DMS53 treated with DMSO at 0.1 percent for 48 hours (cell line): ENCODE measurements around the gene PRSS38.
A peak's percentile ranks its signal among the peaks of the same experiment; 100 is the strongest.

Experiments used
- DNase-seq: peaks from one replicate; lab custom pipeline; 2025; ENCODE audit not compliant: unreplicated experiment; lab: John Stamatoyannopoulos, UW

Gene PRSS38

DNA sequence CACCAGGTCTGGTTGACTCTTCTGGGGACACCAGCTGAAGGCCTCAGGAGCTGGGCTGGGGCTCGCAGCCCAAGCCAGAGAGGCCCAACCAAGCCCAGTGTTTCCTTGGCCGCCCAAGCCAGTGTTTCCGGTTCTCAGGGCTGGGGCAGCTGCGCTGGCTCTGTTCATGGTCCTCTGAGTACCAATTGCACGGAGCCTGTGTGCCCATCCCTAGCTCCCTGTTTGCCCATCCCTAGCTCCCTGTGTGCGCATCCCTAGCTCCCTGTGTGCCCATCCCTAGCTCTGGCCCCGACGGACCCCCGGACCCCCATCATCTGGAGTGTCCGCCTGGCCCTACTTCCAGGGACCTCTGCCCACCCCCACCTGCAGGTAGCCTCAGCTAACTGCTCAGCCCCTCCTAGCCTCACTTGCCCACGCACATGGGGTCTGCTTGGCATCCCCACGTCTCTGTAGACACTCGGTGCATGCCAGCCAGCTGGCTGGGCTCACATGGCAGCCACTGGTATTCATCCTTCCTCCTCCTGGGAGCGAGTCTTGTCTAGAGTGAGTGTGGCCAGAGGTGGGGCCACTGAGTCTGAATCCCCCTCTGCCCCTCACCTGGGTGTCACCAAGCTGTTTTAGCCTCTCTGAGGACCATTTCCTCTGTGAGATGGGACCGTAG lies 68.3 kb downstream of the PRSS38 start:
- DNase-seq, result no peak

DNA sequence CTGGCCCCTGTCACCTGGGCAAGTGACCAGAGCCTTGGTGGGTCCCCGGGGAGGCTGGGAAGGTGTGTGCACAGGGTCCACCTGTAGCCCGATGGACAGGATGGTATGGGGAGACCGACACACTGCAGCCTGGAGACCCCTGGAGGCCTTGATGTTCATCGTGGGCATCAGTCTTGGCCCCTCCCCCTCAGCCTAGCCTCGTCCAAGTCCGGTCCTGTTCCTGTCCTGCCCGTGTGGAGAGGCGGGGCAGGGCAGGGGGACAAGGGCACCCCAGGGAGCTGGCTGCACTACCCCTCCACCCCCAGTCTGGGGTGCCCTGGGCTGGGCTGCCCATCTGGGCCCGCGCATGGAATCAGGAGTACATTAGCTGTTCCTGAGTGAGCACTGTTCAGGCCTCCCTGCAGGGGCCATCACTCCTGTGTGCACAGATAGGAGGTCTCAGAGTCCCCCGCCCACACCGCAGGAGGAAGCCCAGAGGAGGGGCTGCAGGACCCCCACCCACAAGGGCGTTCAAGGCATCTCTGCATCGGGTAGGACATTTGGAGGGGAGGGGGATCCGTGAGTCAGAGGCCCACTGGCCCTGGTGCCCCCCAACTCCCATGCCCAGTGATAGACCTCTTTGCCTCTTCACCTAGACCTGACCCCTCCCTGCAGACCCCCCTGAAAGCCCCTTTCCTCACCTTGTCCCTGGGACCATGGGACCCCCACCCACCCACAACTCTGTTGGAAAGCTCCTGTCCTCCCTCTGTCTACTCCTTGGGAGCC lies 69.1 kb downstream of the PRSS38 start:
- no peak for DNase-seq

DNA sequence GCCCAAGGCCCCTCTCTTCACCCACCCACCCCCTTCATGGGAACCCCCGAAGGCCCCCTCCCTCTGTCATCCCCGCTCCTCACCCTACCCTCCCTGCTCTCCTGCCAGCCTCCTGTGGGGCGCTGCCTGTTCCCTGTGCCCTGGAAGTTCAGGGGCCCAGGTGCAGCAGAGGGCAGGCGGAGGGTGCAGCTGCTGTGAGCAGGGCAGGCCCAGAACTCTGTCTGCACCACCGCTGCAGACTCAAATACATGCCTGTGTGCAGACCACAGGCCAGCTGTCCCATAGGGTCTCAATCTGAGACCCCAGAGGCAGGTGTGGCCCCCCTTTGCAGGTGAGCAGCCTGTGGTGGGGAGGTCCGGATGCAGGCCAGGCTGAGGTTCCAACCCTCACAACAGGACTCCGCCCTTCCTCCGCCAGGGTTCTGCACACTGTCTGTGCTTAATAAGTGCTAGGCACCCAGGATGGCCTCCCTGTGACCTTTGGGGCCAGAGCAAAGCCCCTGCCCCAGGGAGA lies 69.7 kb downstream of the PRSS38 start:
- DNase-seq, result no peak

DNA sequence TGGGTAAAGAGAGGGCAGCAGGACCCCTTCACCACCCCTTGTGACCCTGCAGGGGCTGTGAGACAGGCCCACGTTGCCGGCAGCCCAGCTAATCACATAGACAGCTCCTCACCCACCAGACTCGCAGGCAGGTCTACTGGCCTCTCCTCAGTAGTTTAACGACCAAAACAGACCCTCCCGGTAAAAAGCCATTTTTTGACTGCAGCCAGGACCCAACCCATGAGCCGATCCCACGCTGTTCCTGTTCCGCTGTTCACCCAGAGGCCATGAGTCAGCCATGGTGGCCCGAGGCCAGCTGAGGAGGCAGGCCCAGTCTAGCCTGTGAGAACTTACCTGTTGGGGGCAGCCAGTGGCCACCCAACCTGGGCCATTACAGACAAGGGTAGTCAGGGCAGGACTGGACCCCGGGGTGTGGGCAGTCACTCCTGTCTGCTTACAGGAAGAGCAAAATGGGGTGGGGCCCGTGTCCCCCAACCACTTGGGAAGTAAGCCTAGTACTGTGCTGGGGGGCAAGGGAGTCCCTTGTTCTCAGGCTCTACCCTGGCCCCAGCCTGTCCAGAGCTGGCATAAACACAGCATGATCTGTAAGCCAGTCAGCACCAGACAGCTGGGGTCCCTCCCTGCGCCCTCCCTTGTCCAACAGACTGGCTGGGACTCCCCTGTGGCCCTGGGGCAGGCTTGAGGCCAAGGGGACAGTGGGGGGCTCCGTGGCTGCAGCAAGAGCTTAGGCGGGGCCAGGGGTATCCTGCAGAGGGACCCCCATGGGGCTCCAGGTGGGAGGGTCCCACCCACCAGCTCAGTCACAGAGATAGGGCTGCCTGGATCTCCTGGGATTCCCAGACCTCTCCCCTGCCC lies 70.4 kb downstream of the PRSS38 start:
- no peak for DNase-seq

DNA sequence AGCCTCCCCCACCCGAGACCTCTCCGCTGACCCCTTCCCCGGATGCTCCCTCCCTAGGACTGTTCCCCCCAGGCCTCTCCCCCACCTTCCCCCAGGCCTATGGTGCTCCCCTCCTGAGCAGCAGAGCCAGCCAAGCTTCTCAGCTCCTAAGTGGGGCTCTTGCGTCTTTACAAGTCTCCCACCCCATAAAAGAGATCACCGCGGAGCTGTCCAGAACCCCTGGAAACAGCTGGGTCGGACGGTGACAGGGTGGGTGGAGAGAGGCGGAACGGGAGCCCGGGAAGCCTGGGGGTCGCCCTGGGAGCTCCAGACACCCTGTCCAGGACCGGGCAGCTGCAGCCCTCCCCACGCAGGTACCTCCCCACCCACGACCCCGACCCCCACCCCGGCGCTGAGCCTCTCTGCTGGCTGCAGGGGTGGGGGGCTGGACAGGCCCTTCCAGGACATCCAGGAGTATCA lies 71.1 kb downstream of the PRSS38 start:
- DNase-seq, result no peak

DNA sequence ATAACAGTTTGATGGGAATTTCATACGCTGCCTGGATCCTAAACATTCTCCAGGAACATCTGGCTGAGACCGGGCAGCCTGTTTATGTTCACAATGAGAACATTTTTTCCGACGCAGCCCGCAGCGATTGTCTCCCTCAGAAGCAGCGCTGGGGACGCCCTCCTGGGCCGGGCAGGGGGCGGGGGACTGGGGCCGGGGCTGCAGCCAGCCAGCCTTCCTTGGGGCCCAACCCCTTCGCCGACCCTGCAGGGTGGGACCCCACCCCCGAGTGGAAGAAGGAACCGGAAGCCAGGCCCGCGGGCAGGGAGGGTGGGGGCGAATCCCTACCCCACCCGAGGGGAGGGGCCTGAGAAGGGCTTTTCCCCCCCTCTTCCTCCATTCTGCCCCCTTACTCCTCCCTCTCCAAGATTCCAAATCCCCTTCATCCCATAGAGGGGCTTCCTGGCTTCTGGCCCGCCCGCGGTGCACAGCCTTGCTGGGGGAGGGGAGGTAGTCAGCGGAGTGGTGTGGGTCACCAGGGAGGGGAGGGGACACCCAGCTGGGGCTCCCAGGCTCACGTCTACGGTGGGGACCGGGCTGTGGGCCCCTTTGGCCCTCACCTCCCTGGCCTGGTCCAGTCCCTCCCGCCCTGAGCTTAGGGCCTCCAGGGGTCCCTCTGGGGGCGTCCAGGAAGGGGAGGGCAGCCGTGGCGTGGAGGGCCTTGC lies 71.7 kb downstream of the PRSS38 start:
- DNase-seq, result no peak

DNA sequence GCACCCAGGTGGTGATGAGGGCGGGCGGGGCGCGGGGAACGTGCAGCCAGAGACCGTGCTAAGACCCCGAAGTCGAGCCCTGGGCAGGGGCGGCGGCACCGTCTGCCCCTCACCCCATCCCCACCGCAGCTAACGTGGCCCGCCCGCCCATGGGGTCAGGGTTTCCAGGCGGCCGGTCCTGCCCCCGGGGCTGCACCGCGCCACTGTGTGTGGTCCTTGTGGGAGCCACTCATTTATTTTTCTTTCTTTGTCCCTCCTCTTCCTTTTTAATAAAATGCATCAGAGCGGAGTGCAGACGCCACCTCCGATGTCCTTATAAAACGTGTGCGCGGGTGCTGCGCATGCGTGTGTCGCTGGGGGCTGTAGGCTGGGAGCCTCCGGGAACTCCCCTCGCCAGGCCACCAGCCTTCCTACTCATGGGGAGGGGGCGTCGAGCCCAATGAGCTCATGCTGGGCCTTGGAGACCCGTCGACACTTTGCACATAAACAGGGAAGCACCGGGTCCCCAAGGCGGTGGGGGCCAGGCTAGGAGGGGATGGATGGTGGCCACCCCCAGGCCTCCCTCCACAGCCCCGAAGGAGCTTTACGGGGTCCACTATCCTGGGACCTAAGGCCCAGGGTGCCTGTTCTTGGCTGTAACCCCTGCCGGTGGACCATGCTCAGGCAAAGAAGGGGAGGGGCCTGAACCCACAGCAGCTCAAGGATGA lies 72.4 kb downstream of the PRSS38 start:
- DNase-seq, result no peak

DNA sequence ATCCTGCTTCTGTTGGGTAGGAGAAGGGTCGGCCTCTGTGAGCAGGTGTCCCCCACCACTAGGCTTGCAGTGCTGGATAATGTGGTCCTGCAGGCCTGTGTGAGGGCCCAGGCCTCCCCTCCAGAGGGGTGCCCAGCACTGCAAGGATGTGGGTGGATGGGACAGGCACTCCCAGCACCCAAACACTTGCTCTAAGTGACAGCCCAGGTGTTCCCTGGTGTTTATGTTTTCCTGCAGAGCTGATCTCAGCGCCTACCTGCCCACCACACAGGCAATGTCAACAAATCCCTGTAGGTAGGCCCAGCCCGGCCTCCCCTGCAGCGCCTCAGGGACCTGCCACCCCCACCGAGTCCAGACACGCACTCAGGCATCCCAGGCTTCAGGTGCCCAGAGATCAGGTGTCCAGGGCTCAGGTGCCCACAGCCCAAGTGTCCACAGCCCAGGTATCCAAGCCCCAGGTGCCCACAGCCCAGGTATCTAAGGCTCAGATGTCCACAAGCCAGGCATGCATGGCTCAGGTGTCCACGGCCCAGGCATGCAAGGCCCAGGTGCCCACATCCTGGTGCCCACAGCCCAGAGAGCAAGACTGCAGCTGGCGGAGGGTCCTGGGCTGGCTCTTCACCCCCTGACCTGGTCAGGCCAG lies 73.0 kb downstream of the PRSS38 start:
- DNase-seq, result no peak

DNA sequence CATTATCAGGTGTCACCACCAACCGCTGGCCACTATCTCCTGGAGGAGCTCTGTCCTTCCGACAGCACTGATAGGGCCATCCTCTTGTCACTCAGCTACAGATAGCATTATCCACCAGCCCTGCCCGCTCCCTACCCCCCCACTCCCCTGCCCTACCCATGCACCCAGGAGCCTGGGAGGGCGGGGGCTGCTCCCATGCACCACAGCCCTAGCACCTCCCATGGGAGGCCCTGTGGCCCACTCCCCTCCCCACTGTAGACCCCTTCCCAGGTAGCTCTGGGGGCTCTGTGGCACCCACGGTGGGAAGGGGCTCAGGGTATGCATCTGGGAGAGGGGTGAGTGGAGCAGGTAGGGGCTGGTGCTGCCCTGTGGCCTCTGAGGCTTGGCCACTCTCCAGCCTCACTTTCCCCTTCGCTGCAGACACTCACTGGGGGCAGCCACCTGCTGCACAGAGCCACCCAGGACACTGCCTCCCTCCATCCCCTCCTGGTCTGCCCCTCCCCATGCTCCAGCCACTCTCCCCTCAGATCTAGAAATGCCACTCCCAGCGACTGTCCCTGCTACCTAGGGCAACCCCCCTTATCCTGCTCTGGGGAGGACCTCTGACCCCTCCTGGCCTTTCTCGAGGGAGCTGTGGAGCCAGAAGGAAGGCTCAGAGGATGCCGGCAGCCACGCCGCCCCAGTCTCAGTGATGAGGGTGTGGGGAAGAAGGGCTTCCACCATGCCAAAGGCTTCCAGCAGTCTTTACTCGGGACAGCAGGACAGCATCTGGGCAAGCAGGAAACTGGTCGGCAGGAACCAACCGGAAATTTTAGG lies 73.8 kb downstream of the PRSS38 start:
- DNase-seq, result no peak

DNA sequence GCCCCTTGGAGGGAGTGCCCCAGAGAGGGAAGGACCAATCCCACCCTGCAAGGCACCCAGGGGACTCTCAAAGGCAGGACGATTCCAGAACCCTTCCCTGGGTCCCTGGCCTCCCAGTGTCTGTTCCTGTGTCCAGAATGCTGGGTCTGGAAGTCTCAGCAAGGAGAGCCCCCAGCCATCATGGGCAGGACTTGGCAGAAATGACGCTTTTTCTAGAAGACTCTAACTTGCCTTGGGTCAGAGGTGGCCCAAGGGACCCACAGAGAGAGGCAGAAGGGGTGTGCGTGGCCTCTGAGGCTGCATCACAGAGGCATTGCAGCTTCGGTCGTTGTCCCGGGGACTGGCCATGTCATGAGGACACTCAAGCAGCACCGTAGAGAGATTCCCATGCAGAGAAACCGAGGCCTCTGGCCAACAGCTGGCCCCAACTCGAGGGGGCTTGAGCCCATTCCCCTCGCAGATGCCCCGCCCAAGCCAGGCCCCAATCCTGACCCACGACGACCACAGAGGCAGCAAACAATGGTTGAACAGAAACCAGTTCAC lies 74.5 kb downstream of the PRSS38 start:
- no peak for DNase-seq

DNA sequence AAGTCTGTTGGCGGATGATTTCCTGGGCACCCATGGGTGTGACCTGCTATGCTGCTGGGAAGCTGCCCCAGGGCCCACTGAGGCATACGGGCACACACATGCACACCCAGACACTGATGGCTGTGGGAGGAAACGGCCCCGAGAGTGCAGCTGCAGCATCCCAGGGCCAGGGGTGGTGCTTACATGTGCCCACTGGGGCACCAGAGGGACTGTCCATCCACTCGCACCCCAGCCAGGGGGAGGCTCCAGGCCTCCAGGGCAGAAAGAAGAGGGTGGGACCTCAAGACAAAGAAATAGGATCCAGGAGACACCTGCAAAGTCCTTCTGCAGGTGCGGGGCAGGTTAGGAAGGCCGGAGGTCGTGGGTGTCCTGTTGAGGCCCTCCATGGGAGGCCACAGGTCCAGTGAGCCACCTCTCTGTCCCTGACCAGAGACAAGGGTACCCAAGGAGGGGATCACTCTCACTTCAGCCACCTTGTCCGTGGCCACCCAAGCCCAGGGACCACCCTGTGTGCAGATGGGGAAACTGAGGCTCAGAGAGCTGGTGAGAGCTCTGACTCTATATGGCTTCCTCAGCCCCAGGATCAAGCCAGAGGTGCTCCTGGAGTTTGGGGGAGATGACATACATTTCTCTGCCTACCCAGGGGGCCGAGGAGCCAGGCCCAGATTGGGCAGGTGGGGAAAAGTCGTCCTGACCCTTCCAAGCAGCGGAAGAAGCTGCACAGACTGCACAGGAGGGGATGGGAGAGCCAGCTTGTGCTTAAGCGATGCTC lies 75.2 kb downstream of the PRSS38 start:
- no peak for DNase-seq

DNA sequence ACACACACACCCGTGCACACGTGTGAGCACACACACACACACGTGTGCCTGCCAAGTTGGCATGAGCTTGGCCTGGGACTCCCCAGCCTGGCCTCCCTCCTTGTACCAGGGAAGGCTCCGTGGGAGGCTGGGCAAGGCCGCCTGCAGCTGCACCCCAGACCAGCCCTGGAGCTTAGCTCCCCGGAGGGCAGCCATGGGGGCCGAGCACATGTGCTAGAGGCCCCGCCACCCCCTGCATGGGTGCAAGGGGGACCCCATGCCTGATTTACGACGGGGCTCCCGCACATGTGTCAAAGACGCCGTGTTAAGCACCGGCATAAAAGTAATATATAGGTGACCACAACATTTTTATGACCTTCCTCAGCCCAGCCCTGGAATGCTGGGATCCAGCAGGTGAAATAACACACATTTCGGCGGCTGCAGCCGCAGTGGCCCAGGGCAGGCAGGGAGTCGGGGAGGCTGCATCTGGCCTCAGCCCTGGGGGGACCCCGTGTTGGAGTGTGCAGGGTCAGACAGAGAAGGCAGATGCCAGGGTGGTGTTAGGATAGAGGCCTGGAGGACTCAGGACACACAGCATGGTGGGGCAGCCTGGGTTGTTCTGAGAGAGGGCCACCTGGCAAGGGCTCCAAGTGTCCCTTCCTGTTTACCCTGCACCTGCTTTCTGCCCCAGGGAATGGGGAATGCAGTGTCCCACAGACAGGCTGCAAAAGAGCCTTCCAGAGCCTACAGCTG lies 75.9 kb downstream of the PRSS38 start:
- DNase-seq, result peak; percentile 42

DNA sequence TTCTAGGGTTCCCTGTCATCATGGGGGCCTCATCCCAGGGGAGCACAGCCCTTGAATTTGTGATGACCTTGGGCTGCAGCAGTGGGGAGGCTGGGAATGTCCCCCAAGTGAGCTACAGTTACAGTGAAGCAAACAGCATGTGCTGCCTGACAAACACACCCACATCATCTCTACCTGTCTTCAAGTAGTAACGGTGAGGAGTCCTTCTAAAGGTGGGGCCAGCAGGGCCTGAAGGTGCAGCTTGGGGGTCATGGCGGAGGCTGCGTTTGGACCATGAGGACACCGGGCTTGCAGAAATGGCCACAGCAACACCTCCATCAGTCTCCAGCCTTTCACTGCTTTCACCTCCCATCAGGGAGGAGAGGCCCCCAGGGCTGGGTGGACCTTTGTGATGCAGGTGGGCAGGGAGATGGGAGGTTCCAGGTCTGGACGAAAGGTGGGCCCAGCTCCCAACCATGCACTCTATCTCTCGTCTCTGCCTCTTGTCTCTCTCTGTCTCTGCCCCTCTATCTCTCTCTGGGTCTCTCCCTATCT lies 76.5 kb downstream of the PRSS38 start:
- DNase-seq, result no peak

DNA sequence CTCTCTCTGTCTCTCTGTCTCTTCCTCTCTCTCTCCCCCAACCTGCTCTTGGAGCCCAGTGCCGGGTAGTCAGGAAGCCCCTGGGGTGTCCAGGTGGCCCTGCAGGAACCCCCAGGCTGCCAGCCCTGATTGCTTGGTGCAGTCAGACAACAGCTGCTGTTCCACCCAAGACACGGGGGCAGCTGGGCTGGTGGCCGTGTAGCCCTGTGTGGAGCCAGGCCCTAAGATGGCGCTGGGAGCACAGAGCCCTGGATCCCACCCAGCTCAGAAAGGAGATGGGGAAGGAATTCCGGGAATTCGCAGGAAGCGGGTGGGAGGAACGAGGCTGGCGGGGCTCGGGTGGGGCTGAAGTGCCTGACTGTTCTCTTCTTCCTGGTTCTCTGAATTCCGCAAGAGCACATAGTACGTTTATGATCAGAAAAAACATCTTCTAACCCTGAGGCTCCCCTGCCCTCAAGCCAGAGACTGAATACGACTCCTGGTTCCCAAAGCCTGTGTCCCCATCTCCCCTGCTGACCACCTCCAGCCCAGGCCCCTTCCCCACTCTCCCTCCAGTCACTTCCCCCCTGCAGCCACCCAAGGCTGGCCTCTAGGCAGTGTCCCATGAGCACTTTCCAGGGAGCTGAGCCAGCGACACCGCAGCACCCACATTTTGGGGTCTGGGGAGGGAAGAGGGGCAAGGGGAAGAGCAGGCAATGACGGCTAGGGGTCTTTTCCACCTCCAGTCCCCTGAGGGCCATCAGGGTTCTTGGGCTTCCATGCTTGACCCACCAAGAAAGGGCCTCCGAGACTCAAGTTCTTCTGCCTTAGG lies 77.2 kb downstream of the PRSS38 start:
- no peak for DNase-seq

DNA sequence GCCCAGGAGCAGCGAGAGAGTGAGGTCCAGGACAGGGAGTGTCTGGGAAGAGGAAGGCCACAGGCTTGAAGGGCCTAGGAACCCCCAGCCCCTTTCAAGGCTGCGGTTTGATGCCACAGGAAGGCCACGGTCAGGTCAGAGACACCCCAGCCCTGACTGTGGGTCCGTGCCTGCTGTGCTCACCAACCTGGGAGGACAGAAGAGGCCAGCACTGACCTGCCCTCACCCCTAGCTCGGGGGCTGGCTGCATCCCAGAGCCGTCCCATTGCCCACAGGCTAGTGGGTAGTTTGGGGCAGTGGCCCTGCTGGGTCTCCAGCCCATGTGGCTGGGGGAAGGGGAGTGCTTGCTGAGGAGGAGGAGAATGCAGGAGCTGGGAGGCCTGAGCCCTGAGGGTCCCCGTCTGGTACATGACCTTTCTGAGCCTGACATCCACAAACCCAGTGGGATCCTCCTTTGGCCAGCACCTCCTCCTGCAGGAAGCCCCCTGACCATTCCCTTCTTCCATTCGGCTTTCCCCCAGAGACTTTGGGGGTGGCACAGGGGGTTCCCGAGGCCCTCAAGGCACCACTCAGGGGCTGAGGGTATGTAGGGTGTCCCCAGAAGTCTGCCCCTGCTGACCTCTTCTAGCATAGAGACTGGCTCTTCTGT lies 77.9 kb downstream of the PRSS38 start:
- DNase-seq, result no peak
